Endothelial cell (in vitro differentiated cells): Measurements from ENCODE around the gene WBP1L. TPM values are rescaled to one million over a fixed set of nuclear protein-coding genes. Genes with fewer than 3 reads are reported as not detected.

Source experiments
- DNase-seq: peaks from one replicate; pipeline ENCODE4 v3.0.0; 2021; ENCODE audit warnings: low spot score
- H3K27ac Mint-ChIP-seq: one replicate; pipeline ENCODE4 v1.8.0; 2021; ENCODE audit warnings: mixed read lengths, inconsistent platforms; ENCODE audit not compliant: unreplicated experiment
- H3K27me3 Mint-ChIP-seq: one replicate; pipeline ENCODE4 v1.8.0; 2021; ENCODE audit warnings: mild to moderate bottlenecking, moderate library complexity, mixed read lengths, inconsistent platforms; ENCODE audit not compliant: unreplicated experiment
- H3K36me3 Mint-ChIP-seq: one replicate; pipeline ENCODE4 v1.8.0; 2021; ENCODE audit warnings: mild to moderate bottlenecking, low read depth, mixed read lengths, inconsistent platforms; ENCODE audit not compliant: unreplicated experiment
- H3K4me1 Mint-ChIP-seq: one replicate; pipeline ENCODE4 v1.8.0; 2021; ENCODE audit warnings: mild to moderate bottlenecking, mixed read lengths, inconsistent platforms; ENCODE audit not compliant: unreplicated experiment
- H3K4me3 Mint-ChIP-seq: one replicate; pipeline ENCODE4 v1.8.0; 2021; ENCODE audit warnings: mild to moderate bottlenecking, mixed read lengths, inconsistent platforms; ENCODE audit not compliant: unreplicated experiment
- H3K9me3 Mint-ChIP-seq: one replicate; pipeline ENCODE4 v1.8.0; 2021; ENCODE audit warnings: mixed read lengths, inconsistent platforms; ENCODE audit not compliant: unreplicated experiment
- CTCF ChIP-seq: fragments of 200-600 bp; sonication (generic); IDR thresholded peaks from one replicate; pipeline ENCODE4 v1.5.0; 2021; ENCODE audit warnings: antibody characterized with exemption; ENCODE audit not compliant: unreplicated experiment
- total RNA-seq: library from RNA; stranded (reverse); fragmentation: NEBNext Ultra II Directional; extraction: Animal tissue kit (Norgen Biotek cat#: 25700); gene quantifications from one replicate; pipeline ENCODE4 v1.2.1, GENCODE V29; 2021; ENCODE audit not compliant: unreplicated experiment

Gene WBP1L
- total RNA-seq, 1 donor from 2014 or later: 49.4 TPM

GRCh38 chr10:102801496-102801895 is 57.7 kb downstream of the WBP1L start:
- peak overlapping the region; percentile 93 for H3K27ac Mint-ChIP-seq
- peaks cover 26% of the 10 kb centered on the region for H3K36me3 Mint-ChIP-seq
- no peak for TF ChIP-seq CTCF
- DNase-seq: no peak
- no peaks in the 10 kb centered on the region for H3K9me3 Mint-ChIP-seq
- H3K27me3 Mint-ChIP-seq: peaks cover 3% of the 10 kb centered on the region
- no peak overlapping the region for H3K4me3 Mint-ChIP-seq
- peaks cover 41% of the 10 kb centered on the region for H3K4me1 Mint-ChIP-seq

GRCh38 chr10:102801978-102802377 is 58.2 kb downstream of the WBP1L start:
- Mint-ChIP-seq H3K27me3 (peaks cover 2% of the 10 kb centered on the region), H3K9me3 (no peaks in the 10 kb centered on the region), H3K4me1 (peaks cover 41% of the 10 kb centered on the region), H3K4me3 (no peak overlapping the region), H3K27ac (peak overlapping the region; percentile 83), H3K36me3 (peaks cover 26% of the 10 kb centered on the region)
- no peak for DNase-seq
- no peak for TF ChIP-seq CTCF

- Mint-ChIP-seq H3K4me3 (peak overlapping the region; percentile 12), H3K27ac (peak overlapping the region; percentile 16)
- no peak for DNase-seq
Observed at GRCh38 chr10:102802920-102803534, 59.3 kb downstream of the WBP1L start.

GRCh38 chr10:102804382-102805055 is 60.8 kb downstream of the WBP1L start:
- DNase-seq: no peak
- peaks cover 1% of the 10 kb centered on the region for H3K27me3 Mint-ChIP-seq
- H3K27ac Mint-ChIP-seq: no peak overlapping the region
- no peak for TF ChIP-seq CTCF
- H3K4me3 Mint-ChIP-seq: no peak overlapping the region
- no peaks in the 10 kb centered on the region for H3K9me3 Mint-ChIP-seq
- H3K36me3 Mint-ChIP-seq: peaks cover 24% of the 10 kb centered on the region
- H3K4me1 Mint-ChIP-seq: peaks cover 43% of the 10 kb centered on the region

More at GRCh38 chr10:102802920-102803534, 59.3 kb downstream of the WBP1L start:
- H3K36me3 Mint-ChIP-seq: peaks cover 21% of the 10 kb centered on the region
- H3K9me3 Mint-ChIP-seq: no peaks in the 10 kb centered on the region
- no peak for TF ChIP-seq CTCF
- peaks cover 1% of the 10 kb centered on the region for H3K27me3 Mint-ChIP-seq
- peaks cover 41% of the 10 kb centered on the region for H3K4me1 Mint-ChIP-seq

GRCh38 chr10:102808380-102808779 is 64.6 kb downstream of the WBP1L start:
- H3K27me3 Mint-ChIP-seq: no peaks in the 10 kb centered on the region
- H3K4me1 Mint-ChIP-seq: peaks cover 10% of the 10 kb centered on the region
- TF ChIP-seq CTCF: no peak
- H3K27ac Mint-ChIP-seq: no peak overlapping the region
- no peak overlapping the region for H3K4me3 Mint-ChIP-seq
- no peaks in the 10 kb centered on the region for H3K9me3 Mint-ChIP-seq
- DNase-seq: no peak
- peaks cover 29% of the 10 kb centered on the region for H3K36me3 Mint-ChIP-seq
